ENCODE measurements around the gene AKR1B15.
"Not testable (repeated sequence)": the region's sequence is repeated elsewhere in the genome, so short reads cannot be mapped to it uniquely, and the experiment has no call there.

The AKR1B15 gene

GRCh38 chr7:134548877-134549276 lies at the start of gene AKR1B15:
TSS of gene AKR1B15 (plus strand) at chr7:134549110. CDS start at chr7:134564620, 15,510 bp downstream.
- DNase-seq: no peak

GRCh38 chr7:134500406-134500805 lies 48.5 kb upstream of the AKR1B15 start:
- DNase-seq: no peak

DNA sequence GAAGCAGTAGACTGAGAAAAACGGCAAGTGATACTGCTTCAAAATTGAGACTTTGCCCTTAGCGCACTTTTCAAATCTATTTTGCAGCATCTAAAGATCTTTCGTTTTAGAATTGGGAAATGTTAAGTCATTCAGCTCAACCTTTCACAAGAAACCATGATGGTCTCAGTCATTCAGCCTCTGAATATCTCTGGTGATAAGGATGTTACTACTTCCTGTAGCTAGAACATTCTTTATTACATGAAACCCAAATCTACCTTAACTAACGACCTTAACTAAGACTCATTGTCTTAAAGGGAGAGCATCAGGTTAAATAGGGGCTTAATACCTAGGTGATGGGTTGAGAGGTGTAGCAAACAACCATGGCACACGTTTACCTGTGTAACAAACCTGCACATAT lies 47.9 kb upstream of the AKR1B15 start:
- no peak for DNase-seq

DNA sequence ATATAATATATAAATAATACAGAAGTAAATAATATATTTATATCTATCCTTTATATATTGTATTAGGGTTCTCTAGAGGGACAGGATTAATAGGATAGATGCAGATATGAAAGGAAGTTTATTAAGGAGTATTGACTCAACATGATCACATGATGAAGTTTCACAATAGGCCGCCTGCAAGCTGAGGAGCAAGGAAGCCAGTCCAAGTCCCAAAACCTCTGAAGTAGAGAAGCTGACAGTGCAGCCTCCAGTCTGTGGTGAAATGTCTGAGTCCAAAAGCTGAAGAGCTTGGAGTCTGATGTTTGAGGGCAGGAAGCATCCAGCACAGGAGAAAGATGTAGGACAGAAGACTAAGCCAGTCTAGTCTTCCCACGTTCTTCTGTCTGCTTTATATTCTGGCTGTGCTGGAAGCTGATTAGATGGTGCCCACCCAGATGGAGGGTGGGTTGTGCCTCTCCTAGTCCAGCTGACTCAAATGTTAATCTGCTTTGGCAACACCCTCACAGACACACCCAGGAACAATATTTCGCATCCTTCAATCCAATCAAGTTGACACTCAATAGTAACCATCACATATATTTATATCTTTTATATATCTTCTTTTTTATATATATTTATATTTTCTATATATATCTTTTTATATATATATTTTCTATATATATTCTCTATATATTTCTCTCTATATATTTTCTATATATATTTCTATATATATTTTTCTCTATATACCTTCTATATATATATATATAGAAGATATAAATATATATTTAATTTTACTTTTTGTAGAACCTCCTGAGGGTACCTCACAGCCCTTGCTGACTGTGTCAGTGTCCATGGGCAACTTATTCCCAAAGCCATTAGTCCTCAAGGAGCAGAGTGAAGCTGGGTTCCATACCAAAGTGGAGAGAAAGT lies 46.2 kb upstream of the AKR1B15 start:
- DNase-seq: no peak

DNA sequence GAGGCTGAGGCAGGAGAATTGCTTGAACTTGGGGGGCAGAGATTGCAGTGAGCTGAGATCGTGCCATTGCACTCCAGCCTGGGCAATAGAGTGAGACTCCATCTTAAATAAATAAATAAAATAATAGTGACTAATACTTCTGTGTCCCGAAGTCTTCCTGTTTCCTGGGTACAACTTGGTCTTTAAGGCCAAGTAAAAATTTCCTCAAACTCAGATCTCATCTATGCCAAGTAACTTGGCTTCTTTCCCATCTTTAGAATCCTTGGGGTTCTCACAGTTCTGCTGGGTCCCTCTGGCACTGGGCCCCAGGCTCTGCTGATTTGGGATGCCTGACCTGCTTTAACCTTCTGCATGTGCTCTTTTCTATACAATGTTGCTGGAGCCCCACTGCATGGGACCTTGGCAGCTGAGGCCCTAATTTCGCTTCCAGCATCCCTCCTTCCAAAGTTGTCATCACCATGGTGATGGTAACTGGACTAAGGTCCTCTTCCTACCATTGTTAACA lies 44.2 kb upstream of the AKR1B15 start:
- DNase-seq: no peak

DNA sequence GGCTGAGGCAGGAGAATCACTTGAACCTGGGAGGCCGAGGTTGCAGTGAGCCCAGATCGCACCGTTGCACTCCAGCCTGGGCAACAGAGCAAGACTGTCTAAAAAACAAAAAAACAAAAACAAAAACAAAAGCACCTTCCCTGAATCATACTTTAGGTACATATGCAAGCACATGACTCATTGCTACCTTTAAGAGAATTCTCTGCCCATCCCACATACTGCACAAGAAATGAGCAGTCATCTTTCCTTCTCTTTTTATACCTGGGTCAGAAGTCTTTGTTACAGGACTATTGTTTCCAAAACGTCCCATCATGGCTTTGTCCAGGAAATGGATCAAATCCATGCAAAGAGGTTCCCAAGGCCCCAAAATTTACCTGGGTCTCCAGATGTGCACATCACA lies 43.1 kb upstream of the AKR1B15 start:
- no peak for DNase-seq

- DNase-seq: no peak
These were observed 39.9 kb upstream of the AKR1B15 start for GRCh38 chr7:134509010-134509409.

GRCh38 chr7:134510646-134511045 lies 38.3 kb upstream of the AKR1B15 start:
- no peak for DNase-seq

DNA sequence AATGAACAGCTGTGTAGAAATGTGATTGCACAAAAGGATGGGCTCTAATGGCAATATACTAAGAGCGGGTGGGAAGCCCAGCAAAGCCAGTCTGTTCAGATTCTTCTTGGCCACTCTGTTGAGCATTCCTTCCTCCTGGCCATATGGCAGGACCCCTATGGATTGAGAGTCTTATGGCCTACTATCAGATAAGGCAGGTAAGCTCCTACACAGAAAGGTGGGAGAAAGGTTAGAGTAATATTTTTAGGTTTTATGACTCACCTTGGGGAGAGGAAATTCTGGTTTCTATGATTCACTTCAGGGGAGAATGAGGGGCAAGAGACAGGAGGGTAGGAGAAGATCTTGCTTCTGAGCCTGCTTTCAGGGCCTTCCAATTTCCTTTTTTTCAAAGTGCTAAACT lies 36.6 kb upstream of the AKR1B15 start:
- DNase-seq: no peak

- peak in 1 of 2 experiments; percentile 38 for DNase-seq
These were observed 35.6 kb upstream of the AKR1B15 start for GRCh38 chr7:134513169-134513752.

DNA sequence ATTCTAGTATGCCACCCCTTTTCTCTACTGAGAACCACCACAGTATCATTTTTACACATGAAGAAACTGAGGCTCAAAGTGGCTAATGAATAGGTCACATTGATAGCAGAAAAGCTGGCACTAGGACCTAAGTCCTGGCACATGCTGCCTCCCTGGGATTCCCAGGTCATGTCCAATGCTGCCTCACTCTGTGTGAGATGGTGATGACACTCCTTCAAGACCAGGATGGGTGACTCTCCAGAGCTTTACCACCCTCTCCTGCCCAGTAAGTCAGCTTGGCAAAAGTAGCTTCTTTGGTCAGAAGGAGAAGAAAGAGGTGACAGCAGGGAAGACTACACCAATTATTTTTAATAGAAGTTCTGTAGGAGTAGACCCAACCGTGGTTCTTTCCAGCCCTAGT lies 34.8 kb upstream of the AKR1B15 start:
- DNase-seq: no peak

DNA sequence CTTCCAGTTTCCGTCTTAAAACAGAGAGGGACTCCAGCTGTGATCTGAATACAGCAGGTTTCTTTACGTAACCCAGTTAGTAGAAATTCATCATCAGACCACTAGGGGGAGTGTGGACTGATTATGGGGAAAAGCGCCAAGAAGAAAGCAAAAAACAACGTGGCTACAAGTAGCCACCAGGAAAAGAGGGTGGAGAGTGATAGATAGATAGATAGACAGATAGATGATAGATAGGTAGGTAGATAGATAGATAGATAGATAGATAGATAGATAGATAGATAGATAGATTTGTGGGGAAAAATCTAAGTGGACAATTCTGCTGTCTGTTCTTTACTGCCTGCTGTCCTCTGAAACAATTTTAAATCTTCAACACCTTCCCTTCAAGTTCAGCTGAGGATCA lies 34.2 kb upstream of the AKR1B15 start:
- peak; percentile 26 to 62 for DNase-seq

DNA sequence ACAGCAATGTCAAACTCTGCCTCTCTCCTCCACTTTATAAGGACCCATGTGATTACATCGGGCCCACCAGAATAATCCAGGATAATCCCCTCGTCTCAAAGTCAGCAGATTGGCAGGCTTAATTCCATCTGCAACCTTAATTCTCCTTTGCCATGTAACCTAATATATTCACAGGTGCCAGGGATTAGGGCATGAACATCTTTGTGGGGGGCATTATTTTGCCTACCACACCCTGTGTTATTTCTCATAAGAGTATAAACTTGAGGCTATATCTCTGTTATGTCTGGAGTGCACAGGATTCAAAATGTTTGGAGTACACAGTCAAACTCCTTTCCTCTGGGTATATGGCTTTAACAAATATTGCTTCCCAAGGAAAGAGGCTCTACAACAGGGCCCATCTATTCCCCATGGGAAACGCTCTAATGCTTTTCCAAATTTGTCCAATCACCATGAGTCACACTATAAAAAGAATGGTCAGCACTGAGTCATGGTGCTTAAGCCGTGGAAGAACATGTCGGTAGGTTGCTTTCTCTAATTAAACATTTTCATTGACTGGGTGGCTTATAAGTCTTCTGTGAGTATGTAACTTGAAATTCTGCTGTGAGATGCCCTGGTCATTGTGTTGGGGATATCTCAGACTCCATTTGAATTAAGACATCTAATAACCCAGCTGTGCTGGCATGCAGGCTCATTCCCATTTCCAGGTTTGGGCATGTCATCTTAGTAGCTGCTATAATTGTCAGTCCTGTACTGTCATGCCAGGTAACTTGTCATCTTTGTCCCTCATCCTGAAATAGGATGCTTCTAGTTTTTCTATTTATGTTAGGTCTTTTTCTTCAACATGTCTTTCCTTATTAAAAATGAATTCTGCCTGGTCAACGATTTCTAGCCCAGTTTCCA lies 33.1 kb upstream of the AKR1B15 start:
- DNase-seq: peak in 1 of 2 experiments; percentile 16

DNA sequence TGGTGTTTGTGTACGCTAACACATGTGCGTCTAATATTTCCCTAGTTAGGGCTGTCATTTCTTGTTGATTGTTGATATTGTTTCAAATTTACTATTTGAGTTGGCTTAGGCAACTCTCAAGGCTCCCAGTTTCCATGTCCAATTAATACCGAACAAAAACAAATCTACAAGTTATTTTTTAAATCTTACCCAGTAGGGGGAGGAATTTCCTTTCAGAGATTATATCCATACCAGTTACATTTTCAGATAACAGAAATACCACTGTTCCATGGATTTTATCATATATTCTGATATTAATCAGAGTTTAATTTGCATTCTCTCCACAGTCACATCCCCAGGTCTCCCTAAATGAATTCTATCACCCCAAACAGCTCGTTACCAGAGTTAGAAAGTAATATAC lies 28.8 kb upstream of the AKR1B15 start:
- DNase-seq: no peak

DNA sequence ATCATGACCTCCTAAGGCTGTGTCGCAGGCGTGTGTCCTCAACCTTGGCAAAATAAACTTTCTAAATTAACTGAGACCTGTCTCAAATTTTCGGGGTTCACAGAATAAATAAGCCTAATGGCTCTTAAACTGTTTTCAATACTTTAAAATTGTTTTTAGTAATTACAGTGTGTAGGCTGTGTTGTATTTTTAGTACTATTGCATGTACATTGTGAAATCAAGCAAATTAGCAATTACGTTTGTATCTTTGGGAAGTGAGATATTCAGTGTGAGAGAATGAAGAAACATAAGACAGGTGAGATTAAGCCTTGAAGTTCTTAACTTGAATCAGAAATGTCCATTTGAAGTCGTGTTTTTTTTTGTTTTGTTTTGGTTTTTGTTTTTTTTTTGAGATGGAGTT lies 26.3 kb upstream of the AKR1B15 start:
- DNase-seq: no peak

- not testable (repeated sequence) for DNase-seq
These were observed 23.5 kb upstream of the AKR1B15 start for GRCh38 chr7:134525449-134525848.

- DNase-seq: not testable (repeated sequence)
These were observed 22.2 kb upstream of the AKR1B15 start for GRCh38 chr7:134526552-134527248.

- DNase-seq: no peak
These were observed 20.9 kb upstream of the AKR1B15 start for GRCh38 chr7:134527979-134528371.

DNA sequence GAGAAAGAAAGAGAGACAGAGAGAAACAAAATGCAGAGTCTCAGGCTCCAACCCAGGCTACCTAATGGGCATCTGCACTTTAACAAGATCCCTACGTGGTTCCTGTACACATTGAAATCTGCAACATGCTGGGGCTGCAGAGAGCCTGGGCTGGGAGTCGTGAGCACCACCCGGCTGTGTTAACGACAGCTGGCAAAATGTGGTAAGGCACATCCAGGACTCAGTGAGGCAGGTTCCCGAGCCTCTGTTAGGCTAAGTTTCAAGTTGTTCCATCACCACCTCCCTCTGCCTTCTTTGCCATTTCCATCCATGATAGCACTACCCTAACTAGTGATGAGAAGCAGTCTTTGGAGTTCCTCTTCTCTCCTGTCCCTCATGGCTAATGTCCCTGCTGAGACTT lies 20.2 kb upstream of the AKR1B15 start:
- DNase-seq: no peak

DNA sequence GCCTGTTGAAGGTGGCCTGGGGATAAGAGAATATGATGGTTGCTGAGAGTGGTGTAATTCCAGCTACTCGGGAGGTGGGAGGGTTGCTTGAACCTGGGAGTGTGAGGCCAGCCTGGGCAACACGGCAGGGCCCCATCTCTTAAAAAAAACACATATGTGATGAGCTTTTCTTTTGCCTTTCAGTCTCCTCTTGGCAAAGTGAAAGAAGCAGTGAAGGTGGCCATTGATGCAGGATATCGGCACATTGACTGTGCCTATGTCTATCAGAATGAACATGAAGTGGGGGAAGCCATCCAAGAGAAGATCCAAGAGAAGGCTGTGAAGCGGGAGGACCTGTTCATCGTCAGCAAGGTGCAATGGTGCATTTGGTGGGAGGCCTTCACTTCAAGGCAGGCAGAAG lies 18.4 kb upstream of the AKR1B15 start:
- DNase-seq: no peak

GRCh38 chr7:134532180-134532953 lies 16.5 kb upstream of the AKR1B15 start:
- DNase-seq: no peak

GRCh38 chr7:134532954-134533218 lies 16.0 kb upstream of the AKR1B15 start:
- DNase-seq: no peak
